Measurements from ENCODE around the gene RPLP1. TPM values are rescaled to one million over a fixed set of nuclear protein-coding genes. Genes with fewer than 3 reads are reported as not detected.

Gene RPLP1
- polyA plus RNA-seq, 1 of the 3 experiments (the other 2 are of a cell fraction), result 1,792 TPM

DNA sequence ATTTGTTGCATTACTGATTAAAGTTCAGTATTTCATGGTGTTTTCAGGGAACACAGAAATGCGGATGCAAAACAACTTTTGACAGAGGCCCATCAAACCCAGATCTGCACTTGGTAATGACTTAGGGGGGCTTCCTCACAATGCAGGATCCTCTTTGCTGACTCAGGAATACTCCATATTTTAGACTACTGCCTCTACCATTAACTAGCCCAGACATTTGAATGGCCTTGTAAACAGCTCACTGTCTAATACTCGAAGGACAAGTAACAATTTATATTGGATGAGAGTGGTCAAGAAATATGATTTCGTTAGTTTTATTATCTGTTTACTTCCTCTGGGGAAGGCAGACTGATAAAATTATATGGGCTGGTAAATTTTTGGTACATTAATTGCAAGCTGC, 47.5 kb upstream of the RPLP1 start:
- Histone ChIP-seq H3K4me1 (ENCODE audit: control insufficient read depth in 1 of 2, insufficient read depth in 2 of 2, low read depth in 1 of 2, low read length in 1 of 2) (peaks cover 8 to 14% of the 10 kb centered on the region in 2 experiments), H3K9me3 (no peaks in the 10 kb centered on the region), H3F3A (replicated peaks; ENCODE audit: insufficient read depth) (peaks cover 18% of the 10 kb centered on the region), H3K4me3 (ENCODE audit: low read depth in 2 of 2, low read length in 1 of 2) (no peak overlapping the region), H2AFZ (ENCODE audit: low read depth) (no peak overlapping the region), H3K9me2 (no peaks in the 10 kb centered on the region), H3K27me3 (ENCODE audit: insufficient read depth) (no peaks in the 10 kb centered on the region), H3K9ac (no peak overlapping the region), H3K4me2 (no peak overlapping the region), H3K27ac (ENCODE audit: low read depth in 2 of 2, low read length in 1 of 2) (peak overlapping the region in 1 of 2 experiments; percentile 82; a peak in 1 of 4 replicates), H3K36me3 (replicated peaks in 1 of 2; ENCODE audit: control insufficient read depth in 1 of 2, insufficient read depth in 2 of 2, low read length in 1 of 2) (peaks cover 0 to 4% of the 10 kb centered on the region in 2 experiments), H4K20me1 (ENCODE audit: insufficient read depth) (no peaks in the 10 kb centered on the region), H3K79me2 (ENCODE audit: insufficient read depth) (peaks cover 63% of the 10 kb centered on the region)
- CTCF ChIA-PET, result interaction anchor here (0.6 to 5.7 kb wide), 3 partner anchors 10 to 347 kb away, joined by 3 to 58 read pairs (median 4); no protein-coding TSS in a partner anchor
- TF ChIP-seq FOXM1 (IDR thresholded peaks at IDR 0.05; ENCODE audit: low read depth) (no peak), SIN3A (IDR thresholded peaks at IDR 0.05; ENCODE audit: borderline replicate concordance, low read depth, low read length) (no peak), MXI1 (IDR thresholded peaks at IDR 0.05; ENCODE audit: low read depth, low read length) (no peak)
- TF ChIP-seq, protein P1, sequence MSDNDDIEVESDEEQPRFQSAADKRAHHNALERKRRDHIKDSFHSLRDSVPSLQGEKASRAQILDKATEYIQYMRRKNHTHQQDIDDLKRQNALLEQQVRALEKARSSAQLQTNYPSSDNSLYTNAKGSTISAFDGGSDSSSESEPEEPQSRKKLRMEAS (IDR thresholded peaks at IDR 0.05; ENCODE audit: low read depth), result no peak
- TF ChIP-seq, protein P2, sequence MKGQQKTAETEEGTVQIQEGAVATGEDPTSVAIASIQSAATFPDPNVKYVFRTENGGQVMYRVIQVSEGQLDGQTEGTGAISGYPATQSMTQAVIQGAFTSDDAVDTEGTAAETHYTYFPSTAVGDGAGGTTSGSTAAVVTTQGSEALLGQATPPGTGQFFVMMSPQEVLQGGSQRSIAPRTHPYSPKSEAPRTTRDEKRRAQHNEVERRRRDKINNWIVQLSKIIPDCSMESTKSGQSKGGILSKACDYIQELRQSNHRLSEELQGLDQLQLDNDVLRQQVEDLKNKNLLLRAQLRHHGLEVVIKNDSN (IDR thresholded peaks at IDR 0.05; ENCODE audit: borderline replicate concordance, low read depth), result no peak
- POLR2A ChIA-PET, result no interaction called here
- DNase-seq, result no peak
- 65% methylated on average over 3 of the region's 3 CpGs for WGBS (ENCODE audit: low lambda C conversion rate)

DNA sequence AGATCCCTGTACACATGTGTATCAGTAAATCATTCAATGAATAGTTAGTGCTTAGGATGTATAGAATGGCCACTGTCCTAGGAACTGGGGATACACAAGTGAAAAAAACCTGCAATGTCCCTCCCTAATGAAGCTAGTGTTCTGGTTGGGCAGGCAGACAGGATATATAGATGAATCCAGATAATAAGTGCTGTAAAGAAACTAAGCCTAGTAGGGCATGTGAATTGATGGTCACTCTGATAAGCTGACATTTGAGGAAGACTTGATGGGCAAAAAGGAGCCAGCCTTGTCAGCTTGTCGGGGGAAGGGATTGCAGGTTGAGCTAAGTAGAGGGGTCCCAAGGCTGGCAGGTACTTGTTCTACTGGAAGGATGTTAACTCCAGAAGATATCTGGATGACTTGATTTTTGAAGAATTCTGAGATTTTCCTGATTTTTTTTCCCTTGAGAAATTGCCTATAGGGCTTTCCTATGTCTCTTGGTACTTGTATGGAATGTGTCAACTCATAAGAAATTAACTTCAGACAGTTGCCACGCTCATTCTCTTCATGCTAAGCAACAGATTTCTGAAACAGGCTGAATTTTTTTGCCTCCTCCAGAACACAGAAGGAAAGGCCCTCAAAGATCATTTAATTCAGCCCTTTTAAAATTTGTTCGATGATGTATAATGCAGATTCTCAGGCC, 44.8 kb upstream of the RPLP1 start:
- Histone ChIP-seq H3K27me3 (ENCODE audit: insufficient read depth) (no peaks in the 10 kb centered on the region), H3F3A (replicated peaks; ENCODE audit: insufficient read depth) (peaks cover 18% of the 10 kb centered on the region), H3K27ac (ENCODE audit: low read depth in 2 of 2, low read length in 1 of 2) (no peak overlapping the region), H4K20me1 (ENCODE audit: insufficient read depth) (no peaks in the 10 kb centered on the region), H3K9me2 (no peaks in the 10 kb centered on the region), H3K4me1 (ENCODE audit: control insufficient read depth in 1 of 2, insufficient read depth in 2 of 2, low read depth in 1 of 2, low read length in 1 of 2) (peaks cover 5 to 11% of the 10 kb centered on the region in 2 experiments), H3K9ac (no peak overlapping the region), H3K4me2 (no peak overlapping the region), H2AFZ (ENCODE audit: low read depth) (no peak overlapping the region), H3K36me3 (replicated peaks in 1 of 2; ENCODE audit: control insufficient read depth in 1 of 2, insufficient read depth in 2 of 2, low read length in 1 of 2) (peaks cover 0 to 17% of the 10 kb centered on the region in 2 experiments), H3K9me3 (no peaks in the 10 kb centered on the region), H3K79me2 (ENCODE audit: insufficient read depth) (peaks cover 77% of the 10 kb centered on the region), H3K4me3 (ENCODE audit: low read depth in 2 of 2, low read length in 1 of 2) (no peak overlapping the region)
- no peak for TF ChIP-seq MEF2A (IDR thresholded peaks at IDR 0.05; ENCODE audit: borderline replicate concordance, low read depth)
- TF ChIP-seq, protein P3, sequence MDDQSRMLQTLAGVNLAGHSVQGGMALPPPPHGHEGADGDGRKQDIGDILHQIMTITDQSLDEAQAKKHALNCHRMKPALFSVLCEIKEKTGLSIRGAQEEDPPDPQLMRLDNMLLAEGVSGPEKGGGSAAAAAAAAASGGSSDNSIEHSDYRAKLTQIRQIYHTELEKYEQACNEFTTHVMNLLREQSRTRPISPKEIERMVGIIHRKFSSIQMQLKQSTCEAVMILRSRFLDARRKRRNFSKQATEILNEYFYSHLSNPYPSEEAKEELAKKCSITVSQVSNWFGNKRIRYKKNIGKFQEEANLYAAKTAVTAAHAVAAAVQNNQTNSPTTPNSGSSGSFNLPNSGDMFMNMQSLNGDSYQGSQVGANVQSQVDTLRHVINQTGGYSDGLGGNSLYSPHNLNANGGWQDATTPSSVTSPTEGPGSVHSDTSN (IDR thresholded peaks at IDR 0.05), result 0 out of 2 replicates have a peak, but pooled peaks have one; percentile 6
- no peak for TF ChIP-seq TCF12 (IDR thresholded peaks at IDR 0.05)
- TF ChIP-seq TEAD4 (IDR thresholded peaks at IDR 0.05; ENCODE audit: borderline replicate concordance, insufficient read depth), result no peak
- TF ChIP-seq, protein P1 (IDR thresholded peaks at IDR 0.05; ENCODE audit: low read depth), result no peak
- TF ChIP-seq, protein P4, sequence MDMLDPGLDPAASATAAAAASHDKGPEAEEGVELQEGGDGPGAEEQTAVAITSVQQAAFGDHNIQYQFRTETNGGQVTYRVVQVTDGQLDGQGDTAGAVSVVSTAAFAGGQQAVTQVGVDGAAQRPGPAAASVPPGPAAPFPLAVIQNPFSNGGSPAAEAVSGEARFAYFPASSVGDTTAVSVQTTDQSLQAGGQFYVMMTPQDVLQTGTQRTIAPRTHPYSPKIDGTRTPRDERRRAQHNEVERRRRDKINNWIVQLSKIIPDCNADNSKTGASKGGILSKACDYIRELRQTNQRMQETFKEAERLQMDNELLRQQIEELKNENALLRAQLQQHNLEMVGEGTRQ (IDR thresholded peaks at IDR 0.05; ENCODE audit: borderline replicate concordance, low read depth, low read length), result no peak
- TF ChIP-seq GATA2 (CRISPR knock-in tag; IDR thresholded peaks at IDR 0.05), result peak; percentile 30; the same call in 1 of the 2 replicates
- no peak for TF ChIP-seq POLR2AphosphoS5 (IDR thresholded peaks at IDR 0.05; ENCODE audit: low read depth, low read length)
- ChIA-PET POLR2A (no interaction called here), CTCF (interaction anchor here (1.3 to 5.7 kb wide), 3 partner anchors 13 to 349 kb away, joined by 7 to 58 read pairs (median 7); no protein-coding TSS in a partner anchor)
- 92% methylated on average over 3 of the region's 3 CpGs for WGBS (ENCODE audit: low lambda C conversion rate)
- no peak for DNase-seq
